GM18907 (cell line): ENCODE data around the gene NAV1.
"Not testable (repeated sequence)": the region's sequence is repeated elsewhere in the genome, so short reads cannot be mapped to it uniquely, and the experiment has no call there.

Experiments
- ATAC-seq: cut with Tn5 transposase; IDR thresholded peaks from one replicate; pipeline ENCODE4 v1.9.1; 2021; ENCODE audit warnings: mild to moderate bottlenecking, moderate library complexity; ENCODE audit not compliant: unreplicated experiment

The NAV1 gene, protein sequence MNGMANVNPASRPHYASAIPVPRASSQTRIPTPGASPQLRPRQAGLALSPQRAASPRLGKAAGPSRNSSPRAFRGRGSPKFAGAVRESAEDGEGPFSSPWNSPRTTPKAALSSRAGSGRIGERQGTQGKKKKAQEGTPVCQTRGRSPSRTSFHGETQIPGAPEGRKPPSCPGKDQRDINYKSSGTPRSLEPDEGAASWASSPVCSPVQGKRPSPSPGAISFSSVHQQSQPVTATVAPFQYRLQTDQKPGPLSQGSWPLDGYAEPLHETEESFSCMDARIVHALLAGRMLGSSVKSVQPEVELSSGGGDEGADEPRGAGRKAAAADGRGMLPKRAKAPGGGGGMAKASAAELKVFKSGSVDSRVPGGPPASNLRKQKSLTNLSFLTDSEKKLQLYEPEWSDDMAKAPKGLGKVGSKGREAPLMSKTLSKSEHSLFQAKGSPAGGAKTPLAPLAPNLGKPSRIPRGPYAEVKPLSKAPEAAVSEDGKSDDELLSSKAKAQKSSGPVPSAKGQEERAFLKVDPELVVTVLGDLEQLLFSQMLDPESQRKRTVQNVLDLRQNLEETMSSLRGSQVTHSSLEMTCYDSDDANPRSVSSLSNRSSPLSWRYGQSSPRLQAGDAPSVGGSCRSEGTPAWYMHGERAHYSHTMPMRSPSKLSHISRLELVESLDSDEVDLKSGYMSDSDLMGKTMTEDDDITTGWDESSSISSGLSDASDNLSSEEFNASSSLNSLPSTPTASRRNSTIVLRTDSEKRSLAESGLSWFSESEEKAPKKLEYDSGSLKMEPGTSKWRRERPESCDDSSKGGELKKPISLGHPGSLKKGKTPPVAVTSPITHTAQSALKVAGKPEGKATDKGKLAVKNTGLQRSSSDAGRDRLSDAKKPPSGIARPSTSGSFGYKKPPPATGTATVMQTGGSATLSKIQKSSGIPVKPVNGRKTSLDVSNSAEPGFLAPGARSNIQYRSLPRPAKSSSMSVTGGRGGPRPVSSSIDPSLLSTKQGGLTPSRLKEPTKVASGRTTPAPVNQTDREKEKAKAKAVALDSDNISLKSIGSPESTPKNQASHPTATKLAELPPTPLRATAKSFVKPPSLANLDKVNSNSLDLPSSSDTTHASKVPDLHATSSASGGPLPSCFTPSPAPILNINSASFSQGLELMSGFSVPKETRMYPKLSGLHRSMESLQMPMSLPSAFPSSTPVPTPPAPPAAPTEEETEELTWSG (N-terminal part only)

DNA sequence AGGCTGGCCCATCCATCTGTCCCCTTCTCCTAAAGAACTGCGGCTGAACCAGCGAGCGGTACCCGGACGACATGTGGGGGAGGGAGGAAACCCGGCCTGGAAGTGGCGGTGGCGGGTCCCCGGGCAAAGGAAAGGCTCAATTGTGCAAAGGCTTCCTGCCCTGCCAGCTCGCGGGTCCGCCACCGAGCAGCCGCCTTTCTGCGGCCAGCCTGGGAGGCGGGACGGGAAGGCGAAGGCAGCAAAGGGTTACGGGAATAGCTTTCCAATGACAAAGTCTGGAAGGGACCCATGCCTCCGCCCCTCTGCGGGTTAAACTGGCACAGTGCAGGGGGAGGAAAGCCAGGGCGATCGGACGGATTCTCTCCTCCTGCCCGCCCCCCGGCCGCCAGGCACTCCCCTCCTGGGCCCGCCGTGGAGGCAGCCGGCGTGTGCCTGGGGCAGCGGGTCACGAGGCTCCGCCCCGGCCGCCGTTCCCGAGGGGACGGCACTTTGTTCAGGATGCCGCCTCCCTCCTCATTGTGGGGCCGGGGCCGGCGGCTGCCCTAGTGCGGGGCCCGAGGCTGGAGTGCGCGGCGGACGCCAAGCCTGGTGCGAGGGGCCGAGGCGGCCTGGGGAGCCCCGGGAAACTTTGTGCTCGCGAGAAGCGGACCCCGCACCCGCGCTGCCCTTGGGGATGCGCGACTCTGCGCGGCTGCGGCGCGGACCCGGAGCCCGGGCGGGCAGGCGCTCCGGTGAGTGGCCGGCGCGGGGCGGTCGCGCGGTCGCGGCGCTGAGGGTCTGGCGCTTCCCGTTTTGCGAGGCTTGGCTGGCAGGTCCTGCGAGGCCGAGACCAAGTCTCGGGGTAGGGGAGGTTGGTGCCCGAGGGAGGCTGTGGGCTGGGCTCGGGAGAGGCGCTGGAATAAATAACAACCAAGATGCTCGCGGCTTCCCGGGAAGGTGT lies at the start of gene NAV1:
TSS of gene NAV1 (plus strand) at position 516 of the 940 bp plus-strand sequence. CDS start 83,758 bp downstream, outside the sequence.
- no peak for ATAC-seq

DNA sequence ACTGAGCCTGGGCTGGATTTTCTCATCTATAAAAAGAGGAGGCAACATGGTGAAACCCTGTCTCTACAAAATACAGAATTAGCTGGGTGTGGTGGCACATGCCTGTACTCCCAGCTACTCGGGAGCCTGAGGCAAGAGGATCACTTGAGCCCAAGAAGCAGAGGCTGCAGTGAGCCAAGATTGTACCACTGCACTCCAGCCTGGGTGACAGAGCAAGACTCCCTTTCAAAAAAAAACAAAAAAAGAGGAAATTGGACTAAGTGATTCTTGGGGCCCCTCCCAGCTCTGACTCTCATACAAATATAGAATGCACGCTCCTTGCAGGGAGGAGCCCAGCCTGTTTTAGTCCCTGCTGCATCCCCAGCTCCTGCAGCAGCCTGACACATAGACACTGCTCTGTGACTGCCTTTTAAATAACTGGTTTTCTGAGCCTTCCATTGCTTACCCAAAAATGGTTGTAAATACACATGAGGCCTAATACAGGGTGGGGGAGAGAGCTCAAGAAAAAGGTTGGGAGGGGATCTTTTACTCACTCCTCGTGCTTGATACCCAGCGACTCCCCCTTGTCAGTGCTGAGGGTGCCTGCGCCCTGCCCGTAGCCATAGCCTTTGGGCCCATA lies 49.2 kb upstream of the NAV1 start:
- no peak for ATAC-seq

DNA sequence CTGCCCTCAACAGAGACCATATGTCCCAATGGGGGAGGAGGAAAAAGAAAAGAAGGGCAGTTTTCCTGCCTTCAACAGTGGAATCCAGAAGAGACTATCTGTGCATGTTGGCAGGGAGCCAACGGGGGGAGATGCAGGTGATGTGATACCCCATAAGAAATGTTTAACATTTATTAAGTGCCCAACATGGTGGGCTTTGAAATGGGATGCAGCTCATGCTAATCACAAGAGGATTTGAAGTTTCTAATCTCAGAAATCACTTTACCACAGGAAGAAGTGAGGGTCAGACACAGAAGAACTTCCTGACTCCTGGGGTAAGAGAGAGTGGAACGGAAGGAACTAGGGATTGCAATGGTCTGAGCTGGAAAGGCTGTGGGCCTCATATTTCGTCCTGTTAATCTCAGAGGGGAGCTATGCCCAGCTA lies 48.2 kb upstream of the NAV1 start:
- no peak for ATAC-seq

DNA sequence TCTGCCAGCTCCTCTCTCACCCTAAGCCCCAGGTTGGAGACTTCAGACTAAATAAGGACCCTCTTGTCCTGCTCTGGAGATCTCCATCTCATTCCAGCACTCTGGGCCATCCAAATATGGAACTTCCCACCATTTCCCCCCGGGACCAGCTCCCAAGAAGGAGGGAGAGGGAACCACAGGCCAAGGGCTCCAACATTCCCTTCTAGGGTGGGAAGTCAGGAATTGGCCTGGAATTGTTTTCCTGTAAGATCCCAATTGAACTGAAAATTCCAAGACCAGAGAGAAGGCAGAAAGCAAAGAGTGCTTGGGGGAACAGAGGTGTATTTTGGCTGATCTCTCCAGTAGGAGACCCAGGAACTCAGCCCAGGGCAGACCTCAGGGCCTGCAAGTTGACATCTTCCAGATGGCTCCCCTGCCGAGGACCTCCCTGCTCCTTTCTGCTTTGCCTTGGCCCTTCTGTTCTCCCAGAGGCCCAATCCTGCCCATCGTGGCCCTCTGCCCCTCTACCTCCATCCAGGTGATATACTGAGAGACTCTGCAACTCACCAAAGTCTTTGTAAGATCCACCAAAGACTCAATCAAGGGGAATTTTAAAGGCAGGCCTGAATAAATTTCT lies 46.9 kb upstream of the NAV1 start:
- ATAC-seq, result no peak

DNA sequence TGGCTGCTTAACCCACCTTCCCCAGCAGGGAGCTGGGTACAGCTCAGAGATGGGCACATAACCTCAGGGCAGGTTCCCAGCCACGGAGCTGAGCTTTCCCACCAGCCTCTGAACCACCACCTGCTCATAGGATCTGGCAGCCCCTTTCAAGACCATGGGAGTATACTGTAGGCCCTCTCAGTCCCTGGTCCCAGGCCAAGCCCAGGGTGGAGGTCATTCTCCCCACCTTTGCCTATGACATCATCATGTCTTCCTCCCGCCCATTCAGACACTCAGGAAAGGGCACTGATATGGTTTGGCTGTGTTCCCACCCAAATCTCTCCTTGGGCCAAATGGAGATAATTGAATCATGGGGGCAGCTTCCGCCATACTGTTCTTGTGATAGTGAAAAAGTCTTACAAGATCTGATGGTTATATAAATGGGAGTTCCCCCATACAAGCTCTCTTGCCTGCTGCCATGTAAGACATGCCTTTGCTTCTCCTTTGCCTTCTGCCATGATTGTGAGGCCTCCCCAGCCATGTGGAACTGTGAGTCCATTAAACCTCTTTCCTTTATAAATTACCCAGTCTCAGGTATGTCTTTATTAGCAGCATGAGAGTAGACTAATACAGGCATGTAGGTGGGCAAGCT lies 45.8 kb upstream of the NAV1 start:
- ATAC-seq, result not testable (repeated sequence)

DNA sequence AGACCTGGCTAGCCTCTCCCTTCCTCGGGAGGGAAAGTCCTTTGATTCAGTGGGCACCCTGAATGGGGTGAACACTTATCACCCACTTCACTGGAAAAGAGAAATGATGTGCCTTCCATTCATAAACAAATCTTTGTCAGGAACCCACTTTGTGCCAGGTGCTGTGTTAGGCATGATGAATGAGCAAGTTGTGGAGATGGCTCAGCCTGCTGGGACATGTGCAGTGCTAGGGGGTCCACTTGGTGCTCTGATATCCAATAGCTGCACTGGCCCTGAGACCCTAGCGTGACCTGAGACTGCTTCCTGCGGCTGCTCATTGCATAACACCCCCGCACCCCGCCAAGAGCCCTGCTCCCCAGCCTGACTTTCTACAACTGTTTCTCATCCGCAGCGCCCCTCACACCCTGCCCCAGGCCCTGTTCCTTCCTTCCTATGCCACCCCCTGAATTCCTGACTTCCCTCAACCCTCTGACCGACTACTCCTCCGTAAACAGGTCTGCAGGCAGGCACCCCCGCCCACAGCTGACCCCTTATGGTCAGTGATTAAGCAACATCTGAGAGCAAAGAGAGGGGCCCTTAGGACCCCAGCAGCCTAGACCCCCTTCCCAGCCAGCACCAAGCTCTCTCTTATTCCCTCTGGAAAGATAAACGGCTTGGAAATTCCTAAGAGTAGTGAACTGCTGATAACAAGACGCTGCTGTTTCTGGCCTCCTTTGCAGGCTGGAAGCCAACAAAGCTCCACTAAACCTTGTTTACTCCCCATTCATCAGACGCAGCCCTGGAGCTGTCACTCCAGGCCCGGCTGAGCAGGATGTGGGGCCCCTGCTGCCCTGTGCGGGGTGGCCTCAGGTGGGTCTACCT lies 44.9 kb upstream of the NAV1 start:
- ATAC-seq, result no peak

DNA sequence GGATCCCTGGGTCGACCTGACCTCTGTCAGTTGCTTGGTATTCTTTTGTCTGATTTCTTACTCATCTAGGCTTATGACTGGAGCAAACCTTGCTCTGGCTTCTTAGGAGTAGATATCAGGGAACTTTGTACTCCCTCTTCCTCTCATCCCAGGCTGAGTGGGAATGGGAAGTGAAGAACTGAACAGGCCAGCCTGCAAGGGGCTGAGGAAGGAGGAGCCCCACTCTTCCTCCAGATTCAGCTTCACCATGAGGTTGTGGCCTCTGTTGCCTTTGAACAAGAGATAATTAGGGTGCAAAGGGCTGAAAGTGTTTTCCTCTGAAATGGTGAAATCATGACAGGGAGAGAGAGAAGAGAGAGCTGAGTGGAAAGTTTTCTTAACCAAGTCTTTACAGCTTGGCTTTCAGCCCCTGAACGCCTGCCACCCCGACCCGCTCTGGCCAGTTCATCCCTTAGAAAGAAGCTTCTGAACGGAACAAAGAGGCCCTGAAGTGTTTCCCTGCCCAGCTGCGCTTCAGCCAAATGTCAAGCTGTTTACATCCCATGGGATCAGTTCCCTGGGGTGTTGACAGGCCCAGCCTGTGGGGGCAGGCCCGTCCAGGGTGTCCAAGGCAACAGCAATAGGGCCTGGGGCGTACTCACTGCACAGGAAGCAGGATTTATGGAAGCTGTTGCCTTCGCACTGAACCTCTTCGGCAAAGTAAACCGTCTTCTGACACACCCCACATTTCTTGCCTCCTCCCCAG lies 43.2 kb upstream of the NAV1 start:
- no peak for ATAC-seq

DNA sequence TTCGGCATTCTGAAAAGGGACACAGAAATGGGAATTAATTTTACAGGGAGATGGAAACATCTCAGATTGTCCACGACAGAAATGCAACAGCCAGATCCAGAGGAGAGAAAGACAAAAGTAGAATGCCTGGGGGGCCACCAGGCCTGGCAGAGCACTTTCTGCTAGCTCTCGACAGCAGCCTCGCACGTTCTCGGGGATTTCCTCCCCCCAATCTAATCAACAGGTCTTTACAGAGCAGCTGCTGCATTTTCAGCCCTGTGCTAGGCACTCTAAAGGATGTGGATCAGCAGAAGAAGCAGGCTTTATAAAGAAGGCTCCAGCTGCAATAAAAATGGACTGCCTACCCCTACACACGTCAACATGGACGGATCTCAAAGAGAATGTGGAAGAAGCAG lies 42.6 kb upstream of the NAV1 start:
- no peak for ATAC-seq

DNA sequence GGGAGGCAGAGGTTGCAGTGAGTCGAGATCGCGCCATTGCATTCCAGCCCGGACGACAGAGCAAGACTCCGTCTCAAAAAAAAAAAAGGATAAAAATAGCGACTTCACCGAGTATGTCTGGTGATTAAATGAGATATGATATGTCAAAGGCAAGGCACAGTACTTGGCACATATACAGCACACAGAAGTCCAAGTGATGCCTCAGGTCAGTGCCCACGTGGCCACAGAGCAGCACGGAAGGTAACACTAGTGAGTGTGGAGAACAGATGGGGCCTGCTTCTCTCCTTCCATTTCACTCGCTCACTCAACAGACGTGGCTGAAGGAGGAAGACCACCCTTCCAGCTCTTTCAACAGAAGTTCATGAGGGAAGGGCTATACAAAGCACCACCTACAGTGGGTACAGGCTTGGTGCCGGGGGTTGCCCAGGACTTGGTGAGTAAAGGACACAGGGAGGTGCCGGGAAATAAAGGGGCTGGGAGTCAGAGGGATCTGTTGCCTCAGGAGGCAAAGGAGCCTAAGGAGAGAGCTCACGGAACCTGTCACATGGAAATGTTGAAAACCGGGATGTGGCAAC lies 40.9 kb upstream of the NAV1 start:
- no peak for ATAC-seq

DNA sequence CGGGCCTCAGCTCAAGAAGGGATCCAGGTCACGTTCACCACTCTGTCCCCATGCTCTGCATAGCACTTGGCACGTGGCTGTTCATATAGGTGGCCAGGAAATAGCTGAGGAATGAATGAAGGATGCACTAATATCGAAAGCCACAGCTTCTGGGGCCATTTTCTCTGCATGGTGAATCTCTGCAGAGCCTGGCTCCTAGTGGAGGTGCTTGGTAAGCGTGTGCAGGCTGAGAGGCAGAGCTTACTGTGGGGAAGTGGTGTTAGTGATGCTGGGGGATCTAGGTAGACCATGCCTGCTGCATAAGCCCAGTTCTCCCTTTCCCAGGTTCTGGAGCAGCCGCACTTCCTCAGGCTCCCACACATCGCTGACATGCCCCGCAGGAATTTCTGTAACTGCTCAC lies 40.3 kb upstream of the NAV1 start:
- ATAC-seq, result no peak

DNA sequence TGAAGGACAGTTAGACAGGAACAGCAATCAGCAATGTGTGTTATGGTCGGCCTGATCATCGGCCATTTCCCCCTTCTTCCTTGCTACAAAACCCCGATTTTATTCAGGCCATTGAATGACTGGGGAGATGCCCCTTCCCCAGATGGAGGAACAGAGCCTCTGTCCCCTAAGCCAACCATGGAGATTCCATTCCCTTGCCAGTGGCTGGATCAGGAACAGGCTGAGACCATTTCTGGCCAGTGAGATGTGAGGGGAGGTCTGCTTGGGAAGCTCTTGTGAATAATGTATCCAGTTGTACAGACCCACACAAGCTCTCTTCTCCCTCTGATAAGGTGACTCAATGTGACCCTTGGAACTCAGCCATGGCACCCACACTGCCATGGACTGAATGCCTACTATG lies 39.7 kb upstream of the NAV1 start:
- ATAC-seq, result no peak

DNA sequence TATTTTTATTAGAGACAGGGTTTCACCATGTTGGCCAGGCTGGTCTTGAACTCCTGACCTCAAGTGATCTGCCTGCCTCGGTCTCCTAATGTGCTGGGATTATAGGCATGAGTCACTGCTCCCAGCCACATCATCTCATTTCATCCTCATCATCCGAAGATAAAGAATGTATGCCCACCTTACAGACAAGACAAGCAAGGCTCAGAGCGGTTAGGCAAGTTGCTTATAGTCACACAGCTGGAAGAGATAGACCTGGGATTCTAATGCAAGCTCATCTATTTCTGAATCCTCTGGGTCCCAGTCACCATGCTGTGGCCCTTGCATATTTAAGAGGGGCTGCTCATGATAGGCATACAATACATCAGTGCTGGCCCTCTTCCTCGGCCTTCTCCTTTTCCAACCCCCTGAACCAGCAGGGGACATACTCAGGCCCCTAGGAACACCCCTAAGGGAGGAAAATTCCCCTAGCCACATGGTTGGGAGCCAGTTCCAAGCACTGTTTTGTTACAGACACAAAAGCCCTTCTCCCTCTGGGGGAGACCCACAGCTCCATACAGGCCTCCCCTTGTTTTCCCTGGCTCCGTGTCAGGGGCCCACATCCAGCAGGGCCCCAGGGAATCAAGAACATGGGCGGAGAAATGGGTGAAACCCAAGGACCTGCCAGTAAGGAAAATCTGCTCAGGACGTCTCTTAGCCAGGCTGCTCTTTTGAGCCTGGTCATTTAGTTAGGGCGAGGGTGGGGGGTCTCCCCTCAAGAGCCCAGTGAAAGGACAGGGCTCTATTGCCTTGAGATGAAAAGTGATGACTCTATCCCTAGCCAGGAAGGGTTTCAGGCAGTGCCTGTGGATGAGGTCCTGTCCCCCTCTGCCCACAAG lies 38.9 kb upstream of the NAV1 start:
- ATAC-seq, result no peak

DNA sequence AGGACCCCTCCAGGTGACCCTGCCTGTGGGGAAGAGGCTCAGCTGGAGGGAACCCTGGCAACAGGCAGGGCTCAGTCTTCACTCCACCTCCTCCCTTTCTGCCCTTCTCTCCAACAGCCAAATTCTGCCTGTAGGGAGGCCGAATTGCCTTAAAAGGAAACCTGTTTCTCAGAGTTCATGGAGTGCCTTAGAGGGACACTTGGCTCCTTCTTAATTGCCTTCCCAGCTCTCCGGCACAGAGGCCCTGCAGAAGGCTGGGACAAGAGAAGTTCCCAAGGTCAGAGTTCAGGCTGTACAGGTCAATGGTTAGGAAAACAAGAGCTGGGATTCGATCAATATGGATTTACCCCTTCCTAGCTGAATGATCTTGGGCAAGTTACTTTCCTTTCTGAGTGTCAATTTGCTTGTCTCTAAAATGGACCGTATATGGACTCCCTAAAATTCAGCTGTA lies 38.2 kb upstream of the NAV1 start:
- ATAC-seq, result no peak

DNA sequence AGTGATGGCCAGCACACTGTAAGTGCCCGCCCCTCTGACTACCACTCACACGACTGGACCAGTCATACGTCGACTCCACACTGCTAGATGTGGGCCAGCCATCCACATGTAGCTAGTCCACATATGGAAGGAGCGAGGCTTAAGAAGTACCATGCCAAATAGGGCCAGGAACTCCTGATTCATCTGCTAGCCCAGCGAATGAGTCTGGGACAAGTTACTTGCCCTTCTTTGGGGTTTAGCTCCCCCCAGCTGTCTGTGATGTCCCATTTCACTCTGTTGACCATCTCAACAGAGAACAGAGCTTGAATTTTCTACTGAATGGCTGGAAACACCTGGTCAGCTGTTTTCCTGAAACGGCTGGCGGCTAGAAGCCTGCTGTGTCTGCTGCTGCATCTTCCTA lies 37.8 kb upstream of the NAV1 start:
- ATAC-seq, result no peak

DNA sequence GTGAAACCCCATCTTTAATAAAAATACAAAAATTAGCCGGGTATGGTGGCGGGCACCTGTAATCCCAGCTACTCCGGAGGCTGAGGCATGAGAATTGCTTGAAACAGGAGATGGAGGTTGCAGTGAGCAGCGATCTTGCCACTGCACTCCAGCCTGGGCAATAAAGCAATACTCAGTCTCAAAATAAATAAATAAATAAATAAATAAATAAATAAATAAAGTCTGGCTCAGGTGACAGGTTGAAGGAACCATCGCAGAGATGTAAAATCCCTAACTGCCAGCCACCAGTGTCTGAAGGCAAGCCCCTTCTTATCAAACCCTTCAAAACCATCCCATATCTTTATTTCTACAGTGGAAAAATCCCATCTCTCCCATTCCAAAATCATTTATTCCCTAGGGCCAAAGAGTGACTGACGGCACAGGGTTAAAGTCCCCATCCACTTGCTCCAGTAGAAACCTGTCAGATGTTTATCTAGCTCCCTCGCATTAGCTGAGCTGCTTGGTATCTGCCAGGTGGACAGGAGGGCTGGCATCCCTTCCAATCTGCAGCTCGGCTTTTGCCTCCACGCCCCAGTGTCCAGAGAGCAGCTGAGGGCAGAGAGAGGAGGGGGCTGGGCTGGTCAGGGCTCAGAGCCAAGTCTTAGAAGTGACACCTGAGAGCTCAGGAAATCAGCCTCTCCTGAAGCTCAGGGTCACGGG lies 37.0 kb upstream of the NAV1 start:
- no peak for ATAC-seq
